HG03060 (cell line): ENCODE results near the gene CLIC1.

ENCODE experiments used
- ATAC-seq: cut with Tn5 transposase; IDR thresholded peaks from one replicate; pipeline ENCODE4 v1.9.1; 2021; ENCODE audit warnings: low read depth, moderate number of reproducible peaks; ENCODE audit not compliant: unreplicated experiment

CLIC1 gene

DNA sequence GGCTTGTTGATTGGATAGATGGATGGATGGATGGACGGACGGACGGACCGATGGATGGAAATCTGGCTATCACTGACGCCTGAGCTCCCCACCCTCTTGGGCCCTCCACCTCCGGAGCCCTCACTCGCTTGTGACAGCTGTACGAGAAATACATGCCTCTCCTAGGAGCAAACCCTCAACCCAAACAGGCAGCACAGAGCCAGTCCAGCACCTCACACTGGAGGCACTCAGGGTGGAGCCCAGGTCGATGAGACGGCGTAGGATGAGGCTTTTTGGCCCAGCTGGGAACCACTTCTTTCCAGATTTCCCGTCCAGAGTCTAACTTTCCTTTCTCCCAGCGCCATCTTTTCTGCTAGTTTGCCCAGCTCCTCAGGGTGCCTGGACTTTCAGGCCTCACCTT lies 52.7 kb downstream of the CLIC1 start:
- no peak for ATAC-seq

DNA sequence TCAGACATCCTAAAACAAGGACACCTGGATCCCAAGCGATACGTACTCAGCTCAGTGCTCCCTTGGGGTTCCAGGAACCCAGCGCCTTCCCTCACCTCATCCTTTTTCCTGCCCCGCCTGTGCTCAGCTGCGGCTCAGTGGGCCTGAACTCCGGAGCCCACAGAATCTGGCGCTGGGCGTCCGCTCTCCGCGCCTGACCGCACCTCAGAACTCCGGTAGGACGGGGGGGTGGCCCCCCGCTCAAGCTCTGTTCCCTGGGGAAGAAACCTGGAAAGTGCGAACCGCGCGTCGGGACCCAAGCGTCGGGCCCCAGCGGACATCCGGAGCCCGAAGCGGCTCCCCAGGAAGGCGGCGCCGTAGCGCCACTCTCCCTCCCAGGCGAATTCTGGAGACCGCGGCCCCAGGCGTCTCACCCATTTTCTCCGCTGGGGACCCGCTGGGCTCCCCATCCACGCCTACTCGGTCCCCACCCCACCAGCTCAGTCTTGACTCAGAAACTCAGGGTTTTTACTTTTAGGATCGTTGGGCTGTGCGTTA lies 55.1 kb downstream of the CLIC1 start:
- ATAC-seq = no peak
